Measurements from ENCODE around the gene EFCAB11.

Gene EFCAB11

GRCh38 chr14:89811954-89812575 is 142.5 kb downstream of the EFCAB11 start:
- DNase-seq: no peak

DNA sequence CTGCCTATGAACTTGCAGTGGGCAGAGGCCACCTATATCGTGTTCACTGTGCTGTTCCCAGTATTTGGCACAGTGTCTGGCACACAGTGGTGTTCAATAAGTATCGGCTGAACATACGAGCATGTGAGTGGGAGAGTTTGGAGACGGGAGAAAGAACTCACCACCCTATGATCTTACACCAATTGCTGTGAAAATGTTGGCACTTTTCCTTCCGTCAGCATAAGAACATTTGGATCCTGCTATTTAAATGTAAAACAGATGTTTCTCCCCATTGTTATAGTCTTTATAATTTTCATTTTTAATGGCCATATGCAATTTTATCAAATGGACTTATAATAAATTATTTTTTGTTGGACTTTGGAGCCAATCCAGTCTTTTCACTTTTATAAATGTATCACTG is 144.4 kb downstream of the EFCAB11 start:
- DNase-seq: no peak

GRCh38 chr14:89807892-89808291 is 146.6 kb downstream of the EFCAB11 start:
- DNase-seq: no peak

GRCh38 chr14:89807151-89807550 is 147.4 kb downstream of the EFCAB11 start:
- no peak for DNase-seq

GRCh38 chr14:89806451-89806850 is 148.1 kb downstream of the EFCAB11 start:
- DNase-seq: no peak

- no peak for DNase-seq
These were observed 149.0 kb downstream of the EFCAB11 start for GRCh38 chr14:89805501-89805900.

DNA sequence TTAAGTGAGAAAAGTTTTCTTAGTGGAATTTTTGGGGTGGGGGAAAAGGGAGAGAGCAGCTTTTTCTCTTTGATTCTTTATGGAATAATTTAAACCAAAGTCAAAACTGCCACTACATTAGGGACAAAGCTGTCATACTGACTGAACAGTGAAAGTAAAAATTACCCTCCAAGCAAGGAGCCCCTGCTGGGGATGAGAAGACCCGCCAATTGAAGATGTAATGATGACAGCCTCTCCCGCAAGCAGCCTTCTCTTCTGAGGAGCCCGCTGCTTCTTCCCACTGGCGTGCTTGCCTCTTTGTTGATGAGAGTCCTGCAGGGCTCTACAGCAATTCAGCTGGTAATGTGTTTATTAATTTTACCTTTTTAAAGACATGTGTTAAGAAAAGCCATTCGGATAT is 151.0 kb downstream of the EFCAB11 start:
- DNase-seq: no peak

- no peak for DNase-seq
These were observed 153.4 kb downstream of the EFCAB11 start for GRCh38 chr14:89801136-89801535.

- DNase-seq: no peak
These were observed 156.2 kb downstream of the EFCAB11 start for GRCh38 chr14:89798212-89798773.

- DNase-seq: no peak
These were observed 157.4 kb downstream of the EFCAB11 start for GRCh38 chr14:89797148-89797547.

DNA sequence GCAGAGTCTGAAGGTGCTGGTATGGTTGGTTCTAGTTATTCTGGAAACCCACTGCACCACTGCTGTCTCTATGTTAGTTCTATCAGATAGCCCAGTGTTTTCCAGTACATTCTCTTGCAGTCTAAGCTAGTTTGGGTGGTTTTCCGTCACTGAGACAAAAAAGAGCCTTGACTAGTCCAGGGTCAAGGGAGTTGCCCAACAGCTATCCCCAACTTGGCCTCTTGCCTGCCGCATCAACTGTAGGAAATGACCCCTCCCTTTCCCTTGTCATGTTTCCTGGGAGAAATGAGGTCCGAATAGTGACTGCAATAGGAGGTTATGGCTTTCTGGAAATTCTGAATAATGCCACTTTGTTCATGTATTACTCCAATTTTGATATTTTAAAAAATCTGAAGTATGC is 160.4 kb downstream of the EFCAB11 start:
- DNase-seq: no peak

- no peak for DNase-seq
These were observed 161.2 kb downstream of the EFCAB11 start for GRCh38 chr14:89793367-89793716.

- DNase-seq: no peak
These were observed 161.8 kb downstream of the EFCAB11 start for GRCh38 chr14:89792489-89793366.

GRCh38 chr14:89787525-89787924 is 167.0 kb downstream of the EFCAB11 start:
- DNase-seq: no peak

DNA sequence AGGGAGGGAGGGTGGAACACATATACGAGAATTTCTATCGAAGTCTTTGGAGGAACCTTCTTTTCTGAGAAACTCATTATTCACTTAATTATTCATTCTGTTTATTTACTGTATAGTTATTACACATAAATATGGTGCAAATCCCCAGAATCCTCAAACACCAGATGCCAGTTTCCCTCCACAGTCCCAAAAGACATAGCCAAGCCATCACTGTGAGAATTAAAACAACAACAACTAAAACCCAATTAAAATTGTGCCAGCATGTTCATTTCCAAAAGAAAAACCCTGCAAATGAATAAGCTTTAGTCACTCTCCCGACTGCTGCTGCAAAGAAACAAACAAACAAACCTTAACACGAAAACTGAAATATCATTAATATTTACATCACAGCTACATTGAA is 173.5 kb downstream of the EFCAB11 start:
- no peak for DNase-seq

GRCh38 chr14:89779707-89780106 is 174.8 kb downstream of the EFCAB11 start:
- no peak for DNase-seq

- DNase-seq: no peak
These were observed 178.6 kb downstream of the EFCAB11 start for GRCh38 chr14:89775946-89776345.

- DNase-seq: no peak
These were observed 179.4 kb downstream of the EFCAB11 start for GRCh38 chr14:89775151-89775550.

DNA sequence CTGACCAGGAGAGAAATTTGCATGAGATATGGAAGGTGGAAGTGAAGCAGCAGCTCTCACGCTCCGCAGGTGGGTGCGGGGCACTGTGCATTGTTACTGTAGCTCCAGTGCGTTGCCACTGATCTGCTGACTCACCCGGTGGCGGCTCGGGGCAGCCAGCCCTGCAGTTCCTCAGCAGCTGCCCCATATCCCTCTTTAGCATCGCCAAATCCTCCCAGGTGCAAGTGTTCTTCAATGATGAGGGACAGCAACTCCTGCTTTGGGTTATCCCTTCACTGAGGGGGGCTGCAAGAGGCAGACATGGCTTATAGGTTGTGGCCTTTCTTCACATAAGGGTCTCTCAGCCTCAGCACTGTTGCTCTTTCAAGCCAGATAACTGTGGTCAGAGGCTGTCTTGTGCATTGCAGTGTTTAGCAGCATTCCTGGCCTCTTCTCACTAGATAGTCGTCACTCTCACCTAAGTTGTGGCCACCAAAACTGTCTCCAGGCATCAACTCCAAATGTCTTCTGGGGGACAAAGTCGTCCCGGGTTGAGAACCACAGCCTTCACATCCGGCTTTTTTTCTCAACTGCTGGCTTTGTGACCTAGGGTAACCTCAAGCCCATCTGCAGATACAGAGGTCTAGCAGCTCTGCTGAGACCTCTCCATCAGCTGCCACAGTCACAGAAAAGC is 180.8 kb downstream of the EFCAB11 start:
- peak; percentile 66 for DNase-seq

- DNase-seq: no peak
These were observed 181.4 kb downstream of the EFCAB11 start for GRCh38 chr14:89773151-89773550.

- DNase-seq: no peak
These were observed 183.3 kb downstream of the EFCAB11 start for GRCh38 chr14:89771251-89771650.

GRCh38 chr14:89767861-89768268 is 186.7 kb downstream of the EFCAB11 start:
- DNase-seq: peak; percentile 68

DNA sequence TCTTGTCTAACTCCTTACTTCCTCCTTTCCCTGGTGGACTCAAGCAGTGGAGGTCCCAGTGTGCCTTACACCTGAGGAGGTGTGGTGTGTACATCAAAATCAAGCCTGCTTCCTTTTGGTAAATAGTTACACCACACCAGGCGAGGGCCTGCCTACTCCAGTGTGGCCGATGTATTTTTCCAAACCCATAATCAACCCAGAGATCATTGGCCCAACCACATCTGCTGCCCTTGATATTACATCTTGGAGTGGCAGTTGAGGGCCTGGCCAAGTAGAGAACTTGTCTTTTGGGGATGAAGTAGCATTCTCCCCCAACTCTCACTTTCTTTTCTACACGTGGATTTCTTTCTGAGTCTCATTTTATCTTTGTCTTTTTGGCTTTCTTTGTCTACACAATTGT is 187.4 kb downstream of the EFCAB11 start:
- no peak for DNase-seq

DNA sequence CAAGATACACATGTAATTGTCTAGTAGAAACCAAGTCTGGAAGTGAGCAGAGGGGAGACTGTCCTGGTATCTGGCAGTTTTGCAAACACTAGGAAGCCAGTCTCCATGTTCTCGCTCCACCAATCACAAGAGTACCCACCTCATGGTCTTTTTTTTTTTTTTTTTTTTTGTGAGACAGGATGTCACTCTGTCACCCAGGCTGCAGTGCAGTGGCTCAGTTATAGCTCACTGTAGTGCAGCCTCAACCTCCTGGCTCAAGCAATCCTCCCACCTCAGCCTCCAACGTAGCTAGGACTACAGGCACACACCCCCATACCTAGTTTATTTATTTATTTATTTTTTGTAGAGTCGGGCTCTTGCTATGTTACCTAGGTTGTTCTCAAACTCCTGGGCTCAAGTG is 189.2 kb downstream of the EFCAB11 start:
- DNase-seq: no peak

All from activated CD8-positive, alpha-beta memory T cell treated with anti-CD3 and anti-CD28 coated beads, Interleukin-2, amount 50 U/mL, for 4 hours (primary cell).